HEK293T (cell line): Measurements from ENCODE around the gene GSTA3.

Experiments
- BHLHE40 ChIP-seq: fragments of 450-650 bp; IDR thresholded peaks from 2 replicates; pipeline ENCODE4 v1.6.1; 2016; ENCODE audit warnings: mild to moderate bottlenecking, moderate library complexity, borderline replicate concordance
- ELF4 ChIP-seq: fragments of 450-650 bp; IDR thresholded peaks from 2 replicates; pipeline ENCODE4 v1.6.1; 2017; ENCODE audit warnings: antibody characterized with exemption
- FOXA1 ChIP-seq: fragments of 450-650 bp; IDR thresholded peaks from 2 replicates; pipeline ENCODE4 v1.6.1; 2016; ENCODE audit warnings: mild to moderate bottlenecking
- FOXK2 ChIP-seq: fragments of 450-650 bp; IDR thresholded peaks from 2 replicates; pipeline ENCODE4 v1.6.1; 2016; ENCODE audit warnings: mild to moderate bottlenecking
- FOXM1 ChIP-seq: fragments of 450-650 bp; IDR thresholded peaks from 2 replicates; pipeline ENCODE4 v1.6.1; 2017; ENCODE audit warnings: mild to moderate bottlenecking, borderline replicate concordance
- PKNOX1 ChIP-seq: fragments of 450-650 bp; IDR thresholded peaks from 2 replicates; pipeline ENCODE4 v1.6.1; 2016
- TARDBP ChIP-seq: fragments of 450-650 bp; IDR thresholded peaks from 2 replicates; pipeline ENCODE4 v1.6.1; 2016
- ZNF384 ChIP-seq: fragments of 450-650 bp; IDR thresholded peaks from 2 replicates; pipeline ENCODE4 v1.6.1; 2016

- TF ChIP-seq FOXK2 (no peak), TARDBP (no peak), FOXM1 (no peak), BHLHE40 (no peak), PKNOX1 (no peak), ZNF384 (no peak), FOXA1 (no peak), ELF4 (no peak)
Observed at GRCh38 chr6:52955871-52956270, 46.4 kb upstream of the GSTA3 start.
